SK-N-DZ (cell line): ENCODE measurements around the gene ACOXL.

Experiments
- DNase-seq: peaks from one replicate; pipeline ENCODE4 v3.0.0-alpha.2; 2015; ENCODE audit warnings: low spot score

Gene ACOXL

GRCh38 chr2:111106706-111107105 lies 374.3 kb downstream of the ACOXL start:
- DNase-seq, result no peak

DNA sequence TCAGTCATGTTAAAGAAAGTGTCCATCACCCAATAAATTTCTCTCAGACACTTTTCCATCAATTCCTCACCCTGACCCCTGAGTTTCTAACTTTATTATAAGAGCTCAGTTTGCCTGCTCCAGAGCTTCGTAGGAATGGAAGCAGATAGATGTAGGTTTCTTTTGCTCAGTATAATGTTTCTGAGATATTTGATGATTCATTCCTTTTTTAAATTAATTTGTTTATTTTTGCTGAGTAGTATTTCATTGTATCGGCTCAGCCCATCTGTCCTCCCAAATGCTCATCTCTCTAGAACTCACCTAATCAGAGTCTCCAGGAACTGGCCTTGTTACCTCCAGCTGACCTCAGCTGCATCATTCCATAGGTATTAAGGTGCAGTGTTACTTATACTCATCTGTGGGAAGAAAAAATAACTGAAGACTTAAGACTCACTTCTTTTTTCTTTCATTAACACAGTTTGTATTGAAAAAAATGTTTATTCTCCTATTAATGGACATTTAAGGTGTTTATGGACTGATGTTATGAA lies 376.4 kb downstream of the ACOXL start:
- no peak for DNase-seq

GRCh38 chr2:111111101-111111755 lies 378.9 kb downstream of the ACOXL start:
- DNase-seq, result no peak

- no peak for DNase-seq
Observed at GRCh38 chr2:111113838-111114237, 381.5 kb downstream of the ACOXL start.

DNA sequence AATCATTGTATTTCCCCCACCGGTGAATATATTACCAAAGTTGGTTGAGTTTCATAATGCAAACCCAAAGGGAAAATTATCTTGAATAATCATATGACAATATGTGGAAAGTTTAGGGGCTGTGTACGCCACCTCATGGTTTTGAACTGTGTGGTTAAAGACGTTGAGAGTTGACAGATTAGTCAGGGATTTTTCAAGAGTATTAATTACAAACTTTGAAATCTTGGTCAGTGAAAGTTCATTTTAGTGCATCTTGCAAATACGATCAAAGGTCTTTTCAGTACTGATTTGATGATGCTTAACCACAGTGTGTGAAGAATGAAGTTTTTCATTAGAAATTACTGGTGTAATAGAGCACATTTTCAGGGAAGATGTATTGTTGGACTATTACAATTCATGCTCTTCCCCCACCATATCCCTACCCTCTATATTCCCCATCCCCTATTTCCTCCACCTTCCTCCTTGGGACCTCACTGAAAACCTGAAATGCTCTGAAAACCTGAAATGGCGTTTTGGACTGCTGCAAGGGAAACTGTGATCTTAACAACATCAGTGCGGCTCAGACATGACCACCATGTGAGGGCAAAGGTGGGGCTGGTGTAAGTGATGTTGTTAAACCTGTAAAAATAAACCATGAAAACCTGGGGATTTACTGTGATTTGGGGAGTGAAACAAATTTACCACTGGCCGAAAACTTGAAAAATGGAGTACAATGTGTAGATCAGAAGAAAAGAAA lies 383.8 kb downstream of the ACOXL start:
- no peak for DNase-seq

- DNase-seq, result peak; percentile 82
Observed at GRCh38 chr2:111116843-111117597, 384.6 kb downstream of the ACOXL start.

- peak; percentile 21 for DNase-seq
Observed at GRCh38 chr2:111117598-111118480, 385.5 kb downstream of the ACOXL start.

DNA sequence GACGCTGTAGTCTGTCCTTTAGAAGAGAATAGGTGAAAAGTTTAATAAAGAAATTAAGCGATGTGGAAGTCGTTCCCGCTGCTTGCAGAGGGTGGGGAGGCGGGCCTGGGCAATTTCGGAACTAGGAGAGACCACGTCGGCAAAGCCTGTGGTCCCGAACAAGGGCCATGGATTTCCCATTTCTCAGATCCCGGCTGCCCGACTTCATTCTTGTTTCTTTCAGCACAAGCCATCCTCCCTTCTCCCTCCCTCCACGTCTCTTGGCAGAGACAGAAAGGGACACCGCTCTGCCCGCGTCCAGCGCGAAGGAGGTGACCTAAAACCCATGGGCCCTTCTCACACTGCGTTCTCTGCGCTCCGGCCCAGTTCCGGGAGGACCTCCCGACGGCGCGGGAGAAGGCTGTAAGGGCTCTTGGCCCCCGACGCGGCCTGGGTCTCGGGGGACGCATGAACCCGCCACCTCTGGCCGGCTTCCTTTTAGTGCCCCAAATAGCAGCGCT lies 386.2 kb downstream of the ACOXL start:
- DNase-seq, result peak; percentile 11

- peak; percentile 16 for DNase-seq
Observed at GRCh38 chr2:111118981-111119821, 386.8 kb downstream of the ACOXL start.

DNA sequence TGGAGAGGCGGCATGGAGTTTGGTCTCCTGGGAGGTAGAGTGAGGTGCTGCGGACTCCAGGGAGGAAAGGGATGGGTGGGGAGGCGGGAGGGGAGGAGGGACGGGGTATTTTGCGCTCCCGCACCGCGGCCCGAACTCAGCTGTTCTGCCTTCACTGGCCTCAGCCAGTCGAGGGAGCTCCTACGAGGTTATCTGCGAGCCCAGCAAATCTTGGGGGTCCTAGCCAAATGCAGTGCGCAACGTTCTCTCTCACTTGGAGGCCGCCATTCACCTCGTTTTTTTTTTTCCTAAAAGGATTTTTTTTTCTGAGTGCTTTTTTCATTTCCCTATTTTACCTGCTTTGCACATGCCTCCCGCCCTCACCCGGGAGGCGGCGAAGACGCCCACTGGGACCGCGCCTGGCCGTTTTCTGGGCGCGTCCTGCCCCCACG lies 387.5 kb downstream of the ACOXL start:
- no peak for DNase-seq

GRCh38 chr2:111120253-111121027 lies 388.1 kb downstream of the ACOXL start, which contains the start of gene BCL2L11:
Gene BCL2L11, plus strand, starts transcription at chr2:111120914. Its CDS starts 2,832 bp downstream, at chr2:111123746.
- peak; percentile 90 for DNase-seq

DNA sequence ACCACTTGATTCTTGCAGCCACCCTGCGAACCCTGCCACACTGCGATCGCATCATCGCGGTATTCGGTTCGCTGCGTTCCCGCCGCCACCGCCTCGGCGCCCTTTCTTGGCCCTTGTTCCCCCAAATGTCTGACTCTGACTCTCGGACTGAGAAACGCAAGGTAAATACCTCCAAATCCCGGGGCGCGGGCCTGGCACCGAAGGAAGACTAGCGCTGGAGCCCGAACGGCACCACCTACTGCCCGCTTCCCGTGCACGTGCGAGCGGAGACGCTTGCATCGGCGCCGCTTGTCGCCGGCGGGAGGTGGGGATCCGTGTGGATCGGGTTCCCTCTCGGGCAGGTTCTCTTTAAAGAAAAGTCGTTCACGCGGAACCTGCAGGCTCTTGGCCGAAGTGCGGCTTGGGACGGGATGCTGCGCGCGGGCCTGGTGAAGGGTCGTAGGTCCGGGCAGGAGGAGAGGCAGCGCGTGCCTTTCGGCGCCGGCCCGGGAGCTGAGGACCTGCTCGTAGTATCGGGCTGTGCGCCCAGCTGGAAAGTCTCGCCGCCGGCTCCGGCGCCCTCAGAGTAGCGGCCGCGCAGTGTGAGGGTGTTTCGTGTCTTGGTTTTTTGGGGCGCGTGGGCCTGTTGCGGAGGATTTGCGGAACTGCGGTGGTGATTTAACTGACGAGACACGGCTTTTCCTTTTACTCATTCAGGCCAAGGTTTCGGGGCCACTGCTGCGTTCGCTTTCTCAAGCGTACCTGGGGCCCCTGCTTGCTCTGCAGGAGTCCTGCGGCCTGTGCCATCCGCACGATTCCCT lies 388.9 kb downstream of the ACOXL start:
- DNase-seq, result peak; percentile 37

GRCh38 chr2:111121828-111122630 lies 389.7 kb downstream of the ACOXL start:
- peak; percentile 85 for DNase-seq

- peak; percentile 62 for DNase-seq
Observed at GRCh38 chr2:111122631-111123421, 390.5 kb downstream of the ACOXL start.

DNA sequence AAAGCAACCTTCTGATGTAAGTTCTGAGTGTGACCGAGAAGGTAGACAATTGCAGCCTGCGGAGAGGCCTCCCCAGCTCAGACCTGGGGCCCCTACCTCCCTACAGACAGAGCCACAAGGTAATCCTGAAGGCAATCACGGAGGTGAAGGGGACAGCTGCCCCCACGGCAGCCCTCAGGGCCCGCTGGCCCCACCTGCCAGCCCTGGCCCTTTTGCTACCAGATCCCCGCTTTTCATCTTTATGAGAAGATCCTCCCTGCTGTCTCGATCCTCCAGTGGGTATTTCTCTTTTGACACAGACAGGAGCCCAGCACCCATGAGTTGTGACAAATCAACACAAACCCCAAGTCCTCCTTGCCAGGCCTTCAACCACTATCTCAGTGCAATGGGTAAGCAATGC lies 391.4 kb downstream of the ACOXL start:
- no peak for DNase-seq

DNA sequence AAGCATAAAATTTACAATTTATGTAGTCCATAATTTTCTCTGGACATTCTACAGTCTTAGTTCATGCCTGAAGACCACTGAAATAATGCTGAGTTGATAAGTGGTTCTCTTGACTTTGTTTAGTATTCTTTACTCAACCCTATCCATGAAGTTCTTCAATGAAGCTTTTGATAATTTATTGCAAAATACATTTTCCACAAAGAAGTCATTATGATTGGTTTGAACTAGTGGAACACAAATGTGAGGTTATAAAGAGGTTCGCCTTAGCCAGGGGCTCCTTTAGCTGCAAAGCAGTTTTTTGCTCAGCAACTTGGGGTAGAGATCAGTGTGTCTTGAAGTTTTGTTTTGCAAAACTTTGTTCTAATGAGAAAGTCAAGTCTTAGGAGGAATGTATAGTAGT lies 394.2 kb downstream of the ACOXL start:
- DNase-seq, result no peak

DNA sequence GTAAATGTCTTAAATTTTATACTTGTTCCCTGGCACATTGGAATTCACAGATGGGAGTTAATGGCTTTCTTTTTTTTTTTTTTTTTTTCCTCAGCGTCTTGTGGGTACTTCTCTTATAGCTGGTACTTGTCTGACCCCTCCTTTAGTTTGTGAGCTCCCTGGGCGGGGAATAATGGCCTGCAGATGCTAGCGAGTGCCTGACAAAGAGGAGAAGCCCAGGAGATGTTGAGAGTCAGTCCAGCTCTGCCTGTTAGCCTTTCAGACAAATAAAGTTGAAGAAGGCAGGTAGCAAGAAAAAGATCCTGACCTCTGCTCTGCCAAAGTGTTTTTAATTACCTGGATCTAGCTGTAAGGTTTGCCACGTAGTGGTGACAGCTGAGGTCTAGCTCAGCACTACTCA lies 395.0 kb downstream of the ACOXL start:
- DNase-seq, result no peak
